CD14-positive monocyte (primary cell): ENCODE measurements around the gene ZCCHC14. TPM values are rescaled to one million over a fixed set of nuclear protein-coding genes. Genes with fewer than 3 reads are reported as not detected.

Experiments
- DNase-seq, 3 donors: peaks; one replicate each; pipeline ENCODE4 v3.0.0-alpha.2; 2011 to 2022
- H2AFZ ChIP-seq: 2 replicates; pipeline ENCODE4 v1.6.0; 2012; ENCODE audit warnings: mild to moderate bottlenecking, low read depth, low read length, inconsistent platforms; ENCODE audit not compliant: insufficient read depth, poor library complexity, severe bottlenecking
- H3K27ac ChIP-seq, 2 donors: 1 replicate in 1 of 2; 2 replicates in 1 of 2; pipeline ENCODE4 v1.5.1; 2012 to 2013; ENCODE audit warnings: low read length in 2 of 2, control low read depth in 1 of 2, inconsistent platforms in 1 of 2, low read depth in 1 of 2, mild to moderate bottlenecking in 1 of 2
- H3K27me3 ChIP-seq, 2 donors: one replicate each; pipeline versions ENCODE4 v1.6.0 to v1.6.1; 2011 to 2013; ENCODE audit warnings: low read length in 2 of 2; ENCODE audit not compliant: control insufficient read depth in 2 of 2, insufficient read depth in 2 of 2
- H3K36me3 ChIP-seq, 2 donors: replicated peaks in 1 of 2; 1 replicate in 1 of 2; 2 replicates in 1 of 2; pipeline versions ENCODE4 v1.5.1 to v1.6.1; 2012 to 2013; ENCODE audit warnings: low read length in 2 of 2, control low read depth in 1 of 2, inconsistent platforms in 1 of 2, mild to moderate bottlenecking in 1 of 2; ENCODE audit not compliant: insufficient read depth in 2 of 2, control insufficient read depth in 1 of 2
- H3K4me1 ChIP-seq, 2 donors: 1 replicate in 1 of 2; 2 replicates in 1 of 2; pipeline versions ENCODE4 v1.5.1 to v1.6.1; 2012 to 2013; ENCODE audit warnings: low read length in 2 of 2, control low read depth in 1 of 2, inconsistent platforms in 1 of 2, mild to moderate bottlenecking in 1 of 2, moderate library complexity in 1 of 2; ENCODE audit not compliant: insufficient read depth in 2 of 2, control insufficient read depth in 1 of 2
- H3K4me2 ChIP-seq: replicated peaks from 2 replicates; pipeline ENCODE3; 2012; ENCODE audit warnings: low read length, moderate library complexity, mild to moderate bottlenecking; ENCODE audit not compliant: poor library complexity, severe bottlenecking; ENCODE audit errors: extremely low read depth
- H3K4me3 ChIP-seq, 3 experiments: fragments of 200-600 bp in 1 of 3; sonication (generic) in 1 of 3; replicated peaks in 1 of 3; 1 replicate in 2 of 3; 2 replicates in 1 of 3; pipeline ENCODE4 v1.5.1; 2011 to 2013; ENCODE audit warnings: low read length in 3 of 3, mild to moderate bottlenecking in 3 of 3, control low read depth in 2 of 3, low read depth in 2 of 3, inconsistent platforms in 1 of 3, moderate library complexity in 1 of 3
- H3K79me2 ChIP-seq: 2 replicates; pipeline ENCODE4 v1.6.0; 2012; ENCODE audit warnings: mild to moderate bottlenecking, control low read depth, inconsistent platforms, low read length, moderate library complexity; ENCODE audit not compliant: insufficient read depth
- H3K9ac ChIP-seq: 2 replicates; pipeline ENCODE4 v1.6.0; 2017; ENCODE audit warnings: low read length, mild to moderate bottlenecking; ENCODE audit not compliant: insufficient read depth, poor library complexity, severe bottlenecking
- H3K9me3 ChIP-seq, 2 donors: replicated peaks in 1 of 2; 1 replicate in 1 of 2; 2 replicates in 1 of 2; pipeline versions ENCODE4 v1.5.1 to v1.6.1; 2012 to 2013; ENCODE audit warnings: low read length in 2 of 2, control low read depth in 1 of 2; ENCODE audit not compliant: control insufficient read depth in 1 of 2, insufficient read depth in 1 of 2
- H4K20me1 ChIP-seq: 2 replicates; pipeline ENCODE4 v1.6.0; 2012; ENCODE audit warnings: mild to moderate bottlenecking, low read length, control low read depth, moderate library complexity; ENCODE audit not compliant: insufficient read depth
- H3K27ac Mint-ChIP-seq, 7 donors: one replicate each; pipeline ENCODE4 v1.8.0; 2020; ENCODE audit warnings: mild to moderate bottlenecking in 7 of 7, mixed read lengths in 7 of 7, moderate library complexity in 6 of 7, inconsistent platforms in 2 of 7
- H3K27me3 Mint-ChIP-seq, 3 donors: one replicate each; pipeline ENCODE4 v1.8.0; 2021 to 2022; ENCODE audit warnings: low read depth in 3 of 3, mild to moderate bottlenecking in 3 of 3, mixed read lengths in 3 of 3, moderate library complexity in 3 of 3, inconsistent platforms in 1 of 3
- H3K36me3 Mint-ChIP-seq, 2 donors: one replicate each; pipeline ENCODE4 v1.8.0; 2020; ENCODE audit warnings: mixed read lengths in 2 of 2, inconsistent platforms in 1 of 2, mild to moderate bottlenecking in 1 of 2
- H3K4me1 Mint-ChIP-seq: one replicate; pipeline ENCODE4 v1.8.0; 2020; ENCODE audit warnings: mild to moderate bottlenecking, mixed read lengths
- H3K4me3 Mint-ChIP-seq, 2 donors: one replicate each; pipeline ENCODE4 v1.8.0; 2020; ENCODE audit warnings: mild to moderate bottlenecking in 2 of 2, mixed read lengths in 2 of 2, moderate library complexity in 1 of 2
- H3K9me3 Mint-ChIP-seq, 7 donors: one replicate each; pipeline ENCODE4 v1.8.0; 2020 to 2022; ENCODE audit warnings: mixed read lengths in 7 of 7, mild to moderate bottlenecking in 6 of 7, moderate library complexity in 6 of 7, inconsistent platforms in 2 of 7
- CTCF ChIP-seq: fragments of 200-600 bp; IDR thresholded peaks from one replicate; pipeline ENCODE4 v1.8.0; 2022; ENCODE audit warnings: antibody characterized with exemption, mild to moderate bottlenecking
- WGBS: methylation state at CpG from one replicate; pipeline ENCODE4 v1.1.5; 2013; ENCODE audit warnings: missing lambda C conversion rate; ENCODE audit not compliant: insufficient coverage; 5-methylcytosine and 5-hydroxymethylcytosine counted together
- intact Hi-C, 2 donors: fragments of 100-400 bp; cut with micrococcal nuclease; formaldehyde crosslinking; loops; one replicate each; pipeline versions ENCODE4 v1.15.0 to v1.15.1; 2023
- polyA plus RNA-seq, 3 donors: library from polyadenylated mRNA; depleted of rRNA in 1 of 3; unstranded in 2 of 3; stranded (reverse) in 1 of 3; fragments of 300-500 nt in 2 of 3; fragments of >200 nt in 1 of 3; fragmentation: Illumina TruSeq in 2 of 3; gene quantifications; 1 replicate in 2 of 3; 2 replicates in 1 of 3; pipeline ENCODE4 v1.2.3, GENCODE V29; 2012 to 2021

The ZCCHC14 gene
- polyA plus RNA-seq, 3 donors: 0.11 to 4.0 (median 0.22) TPM

DNA sequence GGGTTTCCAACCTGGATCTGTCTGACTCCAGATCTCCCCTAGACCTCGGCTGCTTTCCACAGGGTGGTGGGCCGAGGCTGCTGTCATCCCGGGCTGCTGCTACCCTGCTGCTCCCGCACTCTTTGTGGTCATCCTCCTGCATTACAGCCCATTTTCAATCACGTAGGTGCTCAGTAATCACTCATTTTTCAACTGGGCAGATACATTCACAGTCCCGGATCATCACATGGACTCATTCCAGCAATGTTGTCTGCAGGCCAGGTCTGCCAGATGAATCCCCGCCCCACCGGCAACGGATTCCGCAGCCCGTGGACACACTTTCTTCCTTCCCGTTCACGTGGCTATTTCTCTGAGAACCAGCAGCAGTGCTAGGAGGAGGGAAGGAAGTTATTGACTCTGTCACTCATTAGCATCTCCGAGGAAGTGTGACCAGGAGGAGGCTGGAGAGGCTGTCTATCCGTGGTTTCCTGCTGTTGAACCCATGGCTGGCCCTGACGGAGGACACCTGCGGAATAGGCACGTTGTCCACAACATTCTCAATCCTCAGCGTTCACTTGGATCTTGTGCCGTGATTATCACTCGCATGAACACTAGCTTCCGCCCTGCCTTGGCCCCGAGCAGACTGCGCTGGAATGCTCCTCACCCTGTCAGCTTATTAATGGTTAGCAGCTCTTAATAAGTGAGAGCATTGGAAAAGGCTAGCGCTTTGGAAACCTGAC lies 14.7 kb upstream of the ZCCHC14 start:
- Mint-ChIP-seq H3K36me3 (no peaks in the 10 kb centered on the region), H3K4me3 (peak overlapping the region; percentile 56 to 87), H3K27ac (peak overlapping the region in 5 of 7 donors; percentile 10 to 64 (median 51)), H3K27me3 (peaks cover 8 to 24% (median 9%) of the 10 kb centered on the region in 3 donors), H3K4me1 (peaks cover 23% of the 10 kb centered on the region), H3K9me3 (peaks cover 0 to 6% (median 0%) of the 10 kb centered on the region in 7 donors)
- DNase-seq: peak in 2 of 3 donors; percentile 25 to 39
- H3K36me3 ChIP-seq: no peaks in the 10 kb centered on the region
- TF ChIP-seq CTCF: no peak
- intact Hi-C loops: loop anchor here in 1 of 2 donors (5.0 kb wide), 1 partner anchor 45 kb away; no protein-coding TSS in a partner anchor
- peaks cover 6 to 8% of the 10 kb centered on the region in 2 donors for H3K27me3 ChIP-seq
- peaks cover 14 to 21% of the 10 kb centered on the region in 2 donors for H3K4me1 ChIP-seq
- H2AFZ ChIP-seq: peak overlapping the region; percentile 54
- H3K9me3 ChIP-seq: no peaks in the 10 kb centered on the region
- H3K4me3 ChIP-seq: peak overlapping the region in 1 of 3 experiments; percentile 33
- H3K9ac ChIP-seq: no peak overlapping the region
- WGBS: 13% methylated on average over 23 of the region's 25 CpGs
- peak overlapping the region; percentile 53 for H3K4me2 ChIP-seq
- H3K79me2 ChIP-seq: no peaks in the 10 kb centered on the region
- H3K27ac ChIP-seq: no peak overlapping the region
- H4K20me1 ChIP-seq: no peaks in the 10 kb centered on the region

DNA sequence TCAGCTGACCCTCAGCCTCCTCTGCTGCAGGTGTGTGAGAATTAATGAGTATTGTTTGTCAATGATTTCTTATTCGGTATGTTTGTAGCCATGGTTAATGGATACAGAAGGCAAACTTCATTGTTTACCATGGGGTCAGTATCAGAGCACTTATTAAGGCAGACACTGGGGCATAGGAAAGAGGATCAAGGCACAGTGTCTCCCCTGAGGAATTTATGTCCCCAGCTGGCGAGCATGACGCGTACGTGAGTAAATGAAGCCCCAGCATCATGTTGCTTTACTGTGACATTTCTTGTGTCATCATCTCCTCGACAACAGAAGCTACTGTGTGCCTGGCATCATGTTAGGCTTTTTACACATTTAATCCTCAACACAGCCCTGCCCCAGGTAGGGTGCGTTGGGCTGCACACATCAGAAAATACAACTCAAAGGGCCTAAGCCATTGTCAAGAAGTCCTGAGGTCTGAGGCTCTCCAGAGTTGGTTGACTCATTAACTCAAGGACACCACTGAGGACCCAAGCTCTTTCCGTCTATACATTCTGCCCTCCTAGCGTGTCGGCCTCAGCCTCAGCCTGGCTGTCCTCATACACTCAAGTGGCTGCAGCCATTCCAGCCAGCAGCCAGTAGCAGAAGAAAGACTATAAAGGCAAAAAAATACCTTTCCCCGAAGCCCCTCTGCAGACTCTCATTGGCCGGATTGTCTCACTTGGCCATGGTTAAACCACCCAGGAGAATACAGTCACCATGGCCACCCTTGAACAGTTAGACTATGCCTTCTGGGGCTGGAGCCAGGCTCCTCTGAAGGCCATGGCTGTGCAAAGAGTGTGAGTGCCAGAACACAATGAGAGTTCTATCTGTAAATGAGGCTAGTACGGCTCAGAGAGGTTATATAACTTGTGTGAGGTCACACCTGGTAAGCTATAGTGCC lies 13.9 kb upstream of the ZCCHC14 start:
- Mint-ChIP-seq H3K4me3 (peak overlapping the region in 1 of 2 donors; percentile 87), H3K36me3 (no peaks in the 10 kb centered on the region), H3K27me3 (peaks cover 8 to 20% (median 9%) of the 10 kb centered on the region in 3 donors), H3K9me3 (peaks cover 0 to 6% (median 0%) of the 10 kb centered on the region in 7 donors), H3K27ac (peak overlapping the region in 2 of 7 donors; percentile 10 to 58), H3K4me1 (peaks cover 23% of the 10 kb centered on the region)
- no peak overlapping the region for H3K9ac ChIP-seq
- no peaks in the 10 kb centered on the region for H3K9me3 ChIP-seq
- 97% methylated on average over 12 of the region's 13 CpGs for WGBS
- no peak overlapping the region for H3K4me3 ChIP-seq
- H3K4me1 ChIP-seq: peaks cover 14 to 21% of the 10 kb centered on the region in 2 donors
- no peaks in the 10 kb centered on the region for H4K20me1 ChIP-seq
- H2AFZ ChIP-seq: peak overlapping the region; percentile 54
- peaks cover 6 to 8% of the 10 kb centered on the region in 2 donors for H3K27me3 ChIP-seq
- no peak for TF ChIP-seq CTCF
- no peak overlapping the region for H3K4me2 ChIP-seq
- no peaks in the 10 kb centered on the region for H3K79me2 ChIP-seq
- intact Hi-C loops: loop anchor here in 1 of 2 donors (5.0 kb wide), 1 partner anchor 44 kb away; no protein-coding TSS in a partner anchor
- no peaks in the 10 kb centered on the region for H3K36me3 ChIP-seq
- DNase-seq: no peak
- H3K27ac ChIP-seq: no peak overlapping the region
